ENCODE data around the gene SLC22A4.

The SLC22A4 gene

DNA sequence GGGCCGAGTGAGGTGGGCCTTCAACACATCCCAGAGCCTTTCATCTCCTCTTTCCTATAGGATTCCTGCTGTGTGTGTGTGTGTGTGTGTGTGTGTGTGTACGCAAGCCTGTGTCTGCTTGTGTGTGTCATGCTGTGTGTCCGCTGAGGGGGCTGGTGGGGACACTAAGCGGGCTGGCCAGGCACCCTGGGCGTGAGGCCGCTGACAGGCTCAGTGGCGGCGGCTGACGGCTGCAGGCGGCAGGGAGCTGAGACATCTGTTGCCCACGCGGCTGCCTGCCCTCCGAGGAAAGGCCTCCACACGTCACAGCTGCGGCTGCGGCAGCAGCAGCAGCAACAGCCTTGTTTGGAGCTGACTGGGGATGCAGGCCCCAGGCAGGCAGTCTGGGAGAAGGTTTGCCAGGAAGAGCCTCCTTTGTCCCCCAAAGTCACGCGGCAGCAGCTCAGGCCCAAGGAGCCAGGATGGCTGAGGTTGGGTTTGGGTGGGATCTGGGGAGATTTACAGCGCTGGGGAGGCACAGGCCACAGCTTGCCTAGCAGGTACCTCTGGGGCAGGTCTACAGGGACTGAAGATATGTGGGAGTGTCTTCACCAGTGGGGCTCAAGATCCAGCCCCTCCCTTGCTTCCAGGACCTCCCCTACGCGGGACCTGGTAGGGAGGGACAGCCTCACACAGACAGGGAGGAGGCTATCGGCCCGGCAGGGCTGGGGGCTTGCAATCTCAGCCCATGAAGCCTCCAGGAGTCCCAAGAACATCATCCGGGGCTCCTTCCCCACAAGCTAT is 34.9 kb upstream of the SLC22A4 start:
- DNase-seq (ENCODE audit: extremely low read depth, low read depth): peak; percentile 73
- TF ChIP-seq, protein P1, sequence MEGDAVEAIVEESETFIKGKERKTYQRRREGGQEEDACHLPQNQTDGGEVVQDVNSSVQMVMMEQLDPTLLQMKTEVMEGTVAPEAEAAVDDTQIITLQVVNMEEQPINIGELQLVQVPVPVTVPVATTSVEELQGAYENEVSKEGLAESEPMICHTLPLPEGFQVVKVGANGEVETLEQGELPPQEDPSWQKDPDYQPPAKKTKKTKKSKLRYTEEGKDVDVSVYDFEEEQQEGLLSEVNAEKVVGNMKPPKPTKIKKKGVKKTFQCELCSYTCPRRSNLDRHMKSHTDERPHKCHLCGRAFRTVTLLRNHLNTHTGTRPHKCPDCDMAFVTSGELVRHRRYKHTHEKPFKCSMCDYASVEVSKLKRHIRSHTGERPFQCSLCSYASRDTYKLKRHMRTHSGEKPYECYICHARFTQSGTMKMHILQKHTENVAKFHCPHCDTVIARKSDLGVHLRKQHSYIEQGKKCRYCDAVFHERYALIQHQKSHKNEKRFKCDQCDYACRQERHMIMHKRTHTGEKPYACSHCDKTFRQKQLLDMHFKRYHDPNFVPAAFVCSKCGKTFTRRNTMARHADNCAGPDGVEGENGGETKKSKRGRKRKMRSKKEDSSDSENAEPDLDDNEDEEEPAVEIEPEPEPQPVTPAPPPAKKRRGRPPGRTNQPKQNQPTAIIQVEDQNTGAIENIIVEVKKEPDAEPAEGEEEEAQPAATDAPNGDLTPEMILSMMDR (IDR thresholded peaks at IDR 0.05; ENCODE audit: low read depth, low read length): no peak

DNA sequence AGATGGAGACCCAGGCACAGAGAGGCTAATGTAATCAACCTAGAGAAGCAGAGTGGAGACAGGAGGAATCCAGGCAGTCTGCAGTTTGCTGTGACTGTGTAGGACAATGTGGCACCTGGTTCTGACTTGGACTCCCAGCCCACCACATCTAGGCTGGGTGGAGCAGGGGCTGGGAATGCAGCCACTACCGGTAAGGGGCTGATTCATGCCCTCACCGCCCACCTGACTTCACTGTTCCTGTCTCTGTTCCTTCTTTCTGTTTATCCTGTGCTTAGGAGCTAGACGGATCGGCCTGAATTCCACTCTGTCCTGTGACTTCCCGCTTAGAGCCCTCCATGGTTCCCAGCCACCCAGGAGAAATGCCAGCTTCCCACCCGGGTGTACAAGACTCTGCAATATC is 34.1 kb upstream of the SLC22A4 start:
- TF ChIP-seq, protein P1 (IDR thresholded peaks at IDR 0.05; ENCODE audit: low read depth, low read length): no peak
- no peak for DNase-seq (ENCODE audit: extremely low read depth, low read depth)

DNA sequence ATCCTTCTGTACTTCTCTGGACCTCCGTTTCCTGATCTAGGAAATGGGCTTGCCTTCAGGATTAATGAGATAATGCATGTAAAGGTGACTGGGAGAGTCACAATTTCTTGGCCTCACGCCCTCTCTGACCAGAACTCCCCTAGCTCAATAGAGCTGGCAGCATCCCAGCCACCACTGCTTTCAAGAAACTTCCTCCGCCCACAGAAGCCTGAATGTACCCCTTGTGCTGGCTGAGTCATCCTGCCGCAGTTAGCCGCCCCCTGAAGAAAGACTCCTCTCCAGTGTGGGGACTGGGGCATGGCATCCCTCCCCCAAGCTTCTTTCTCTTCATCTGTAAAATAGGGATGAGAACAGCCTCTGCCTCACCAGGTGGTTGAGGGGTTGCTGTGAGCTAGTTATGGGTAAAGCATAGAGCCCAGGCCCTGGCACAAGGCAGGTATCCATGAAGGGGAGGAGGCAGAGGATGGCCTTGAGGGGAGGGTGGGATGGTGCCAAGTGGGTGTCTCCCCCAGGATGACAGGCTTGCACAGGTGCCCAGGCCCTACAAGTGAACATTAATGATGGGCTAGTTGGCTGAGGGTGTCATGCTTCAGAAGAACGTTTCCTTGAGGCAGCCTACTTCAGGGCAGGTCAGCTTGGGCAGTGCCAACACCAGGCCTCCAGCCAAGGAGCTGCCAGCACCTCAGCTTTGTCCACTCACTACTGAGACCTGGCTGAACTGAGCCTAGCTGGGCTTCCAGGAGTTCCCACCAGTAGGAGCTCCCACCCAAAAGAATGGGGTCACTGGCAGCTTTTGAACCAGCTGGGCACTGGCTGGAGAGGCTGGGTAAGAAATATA is 33.3 kb upstream of the SLC22A4 start:
- peak; percentile 43 for DNase-seq (ENCODE audit: extremely low read depth, low read depth)
- TF ChIP-seq, protein P1 (IDR thresholded peaks at IDR 0.05; ENCODE audit: low read depth, low read length): no peak

DNA sequence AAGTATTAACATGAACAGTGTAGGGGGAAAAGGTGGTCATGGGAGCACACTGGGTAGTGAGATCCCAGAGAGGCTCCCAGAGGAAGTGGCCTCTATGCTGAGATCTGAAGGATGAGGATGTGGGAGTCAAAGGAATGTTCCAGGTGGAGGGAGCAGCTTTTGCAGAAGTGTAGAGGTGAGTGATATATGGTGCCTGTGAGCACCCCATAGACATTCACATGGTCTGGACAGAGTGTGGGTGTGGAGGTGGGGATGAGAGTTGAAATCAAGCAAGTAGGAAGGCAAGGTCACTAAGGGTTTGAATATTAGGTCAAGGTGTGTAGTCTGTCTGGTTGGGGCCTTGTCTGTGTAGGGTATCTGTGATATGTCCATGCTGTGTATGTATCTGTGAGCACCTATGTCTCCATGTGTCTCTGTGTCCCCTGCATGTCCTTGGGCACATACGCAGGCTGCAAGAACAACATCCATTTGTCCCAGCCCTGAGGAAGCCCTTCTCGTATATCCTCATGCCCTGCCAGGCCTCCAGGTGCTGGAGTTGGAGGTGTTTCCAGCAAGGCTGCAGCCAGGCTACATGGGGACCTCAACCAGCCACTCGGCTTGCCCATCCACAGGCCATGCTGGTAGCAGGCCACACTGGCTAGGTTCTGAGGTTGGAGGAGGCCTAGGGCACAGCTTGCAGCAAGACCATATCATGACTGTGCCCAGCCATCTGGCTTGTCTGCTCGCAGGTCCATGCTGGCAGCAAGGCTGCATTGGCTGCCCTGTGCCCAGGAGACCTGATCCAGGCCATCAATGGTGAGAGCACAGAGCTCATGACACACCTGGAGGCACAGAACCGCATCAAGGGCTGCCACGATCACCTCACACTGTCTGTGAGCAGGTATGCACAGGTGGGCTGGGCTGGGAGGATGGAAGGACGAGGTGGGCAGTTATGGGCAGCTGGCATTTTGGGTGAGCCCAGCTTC is 32.0 kb upstream of the SLC22A4 start:
- TF ChIP-seq, protein P1 (IDR thresholded peaks at IDR 0.05; ENCODE audit: low read depth, low read length): no peak
- DNase-seq (ENCODE audit: extremely low read depth, low read depth): no peak

DNA sequence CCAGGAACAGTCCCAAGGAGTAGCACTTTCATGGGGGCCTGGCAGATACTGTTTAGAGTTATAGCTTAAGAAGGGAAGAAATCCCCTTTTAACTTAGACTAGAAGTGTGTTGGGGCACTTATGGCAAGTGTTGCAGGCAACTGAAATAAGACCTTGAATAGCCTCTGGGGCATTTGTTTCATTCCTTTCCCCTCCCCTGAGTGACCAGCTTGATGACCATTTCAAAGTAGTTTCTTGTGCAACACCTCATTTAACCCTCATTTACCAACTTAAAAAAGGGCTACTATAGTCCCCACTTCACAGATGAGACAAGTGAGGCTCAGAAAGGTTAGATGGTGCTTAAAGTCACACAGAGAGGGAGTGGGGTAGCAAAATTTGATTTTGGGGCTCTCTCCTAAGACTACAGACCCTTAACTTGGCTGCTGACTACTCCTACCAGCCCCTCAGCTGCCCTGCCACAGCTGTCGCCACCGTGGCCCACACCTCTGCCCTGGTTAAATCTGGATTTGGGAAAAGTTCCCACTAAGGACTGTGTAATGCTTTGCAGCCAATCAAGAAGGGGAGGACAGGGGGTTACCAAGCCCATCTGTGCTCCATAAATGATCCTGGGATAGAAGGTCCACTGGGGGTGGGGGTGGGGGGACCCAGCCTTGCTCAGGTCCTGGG is 31.2 kb upstream of the SLC22A4 start:
- TF ChIP-seq, protein P1 (IDR thresholded peaks at IDR 0.05; ENCODE audit: low read depth, low read length): no peak
- no peak for DNase-seq (ENCODE audit: extremely low read depth, low read depth)

DNA sequence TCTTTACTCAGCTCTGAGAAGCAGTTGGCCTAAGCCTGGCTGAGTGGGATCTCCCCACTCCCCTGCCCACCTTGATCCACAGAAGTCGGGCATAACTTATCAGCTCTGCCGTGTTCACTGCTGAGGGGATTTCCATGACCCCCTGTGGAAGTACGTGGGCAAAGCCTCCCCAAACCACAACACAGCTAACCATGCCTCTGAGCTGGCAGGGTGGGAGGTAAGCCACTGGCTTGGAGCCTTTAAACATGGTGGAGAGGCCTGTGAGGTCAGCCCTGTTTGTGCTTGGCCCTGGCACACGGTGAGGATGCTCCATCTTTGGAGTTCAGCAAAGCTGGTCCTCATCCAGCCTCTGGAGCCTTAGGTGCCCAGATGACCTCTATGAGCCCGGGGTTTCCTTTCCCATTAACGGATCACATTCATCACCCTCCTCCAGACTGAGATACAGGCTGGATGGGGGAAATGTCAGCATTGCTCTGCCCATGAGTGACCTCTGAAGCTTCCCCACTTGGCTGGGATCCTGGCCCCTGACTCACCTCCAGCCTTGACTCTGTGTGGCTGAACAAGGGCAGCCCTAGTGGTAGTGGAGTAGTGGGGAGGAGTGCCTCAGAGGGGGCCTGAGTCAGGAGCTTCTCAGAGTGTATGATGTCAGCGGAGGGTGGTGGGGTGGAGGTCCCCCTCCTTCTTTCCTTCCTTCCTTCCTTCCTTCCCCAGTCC is 30.5 kb upstream of the SLC22A4 start:
- TF ChIP-seq, protein P1 (IDR thresholded peaks at IDR 0.05; ENCODE audit: low read depth, low read length): peak; percentile 21
- peak; percentile 54 for DNase-seq (ENCODE audit: extremely low read depth, low read depth)

Data from AG09319 (cell line).